Central memory CD4-positive, alpha-beta T cell (primary cell): Measurements from ENCODE around the gene MARCHF9.
A peak's percentile ranks its signal among the peaks of the same experiment; 100 is the strongest.

Experiments
- DNase-seq: peaks from one replicate; pipeline ENCODE4 v3.0.0; 2022

Gene MARCHF9

DNA sequence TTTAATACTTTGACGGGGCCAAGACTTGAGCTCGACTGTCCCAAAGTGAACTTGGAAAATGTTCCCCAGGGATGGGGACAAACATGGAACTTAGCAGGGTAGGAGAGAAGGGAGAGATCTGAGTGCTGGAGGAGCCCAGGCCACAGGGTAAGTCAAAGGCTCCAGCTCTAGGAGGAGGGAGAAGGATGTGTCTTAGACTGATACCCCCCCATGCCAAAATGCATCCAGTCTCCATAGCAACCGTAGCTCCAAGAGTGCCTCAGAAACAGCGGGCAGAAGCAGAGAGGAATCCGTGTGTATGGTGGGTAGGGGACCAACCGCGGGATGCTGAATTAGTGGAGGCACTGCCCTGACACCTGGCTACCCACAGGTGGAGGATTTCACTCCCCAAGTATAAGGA, 15.5 kb upstream of the MARCHF9 start:
- DNase-seq: no peak

DNA sequence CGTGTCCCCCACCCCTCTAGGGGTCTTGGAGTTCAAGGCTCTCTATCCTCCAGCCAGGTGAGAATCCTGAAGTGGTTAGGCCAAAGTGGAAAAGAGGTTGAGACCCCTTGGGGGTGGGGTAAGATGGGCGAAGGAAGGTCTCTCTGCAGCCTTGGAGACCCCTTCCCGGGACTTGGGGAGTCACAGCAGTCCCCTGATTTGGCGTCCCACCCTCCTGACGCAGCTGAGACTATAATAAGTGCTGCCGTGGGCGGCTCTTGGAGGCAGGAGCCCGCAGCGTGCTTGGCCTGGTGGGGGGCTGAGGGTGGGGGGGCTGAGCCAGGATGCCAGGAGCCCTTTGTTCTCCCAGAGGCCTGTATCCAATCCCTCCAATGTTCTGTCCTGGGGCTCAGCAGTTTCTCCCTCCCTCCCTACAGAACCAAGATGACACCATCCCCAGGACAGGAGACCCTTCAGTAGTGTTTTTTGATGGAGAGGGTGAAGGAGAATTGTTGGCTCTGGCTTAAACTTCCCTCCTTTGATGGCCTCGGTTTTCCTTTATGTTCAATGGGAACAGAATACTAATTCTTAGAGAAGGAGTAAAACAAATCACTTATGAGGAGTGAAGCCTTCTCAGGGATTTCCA, 14.9 kb upstream of the MARCHF9 start:
- no peak for DNase-seq

DNA sequence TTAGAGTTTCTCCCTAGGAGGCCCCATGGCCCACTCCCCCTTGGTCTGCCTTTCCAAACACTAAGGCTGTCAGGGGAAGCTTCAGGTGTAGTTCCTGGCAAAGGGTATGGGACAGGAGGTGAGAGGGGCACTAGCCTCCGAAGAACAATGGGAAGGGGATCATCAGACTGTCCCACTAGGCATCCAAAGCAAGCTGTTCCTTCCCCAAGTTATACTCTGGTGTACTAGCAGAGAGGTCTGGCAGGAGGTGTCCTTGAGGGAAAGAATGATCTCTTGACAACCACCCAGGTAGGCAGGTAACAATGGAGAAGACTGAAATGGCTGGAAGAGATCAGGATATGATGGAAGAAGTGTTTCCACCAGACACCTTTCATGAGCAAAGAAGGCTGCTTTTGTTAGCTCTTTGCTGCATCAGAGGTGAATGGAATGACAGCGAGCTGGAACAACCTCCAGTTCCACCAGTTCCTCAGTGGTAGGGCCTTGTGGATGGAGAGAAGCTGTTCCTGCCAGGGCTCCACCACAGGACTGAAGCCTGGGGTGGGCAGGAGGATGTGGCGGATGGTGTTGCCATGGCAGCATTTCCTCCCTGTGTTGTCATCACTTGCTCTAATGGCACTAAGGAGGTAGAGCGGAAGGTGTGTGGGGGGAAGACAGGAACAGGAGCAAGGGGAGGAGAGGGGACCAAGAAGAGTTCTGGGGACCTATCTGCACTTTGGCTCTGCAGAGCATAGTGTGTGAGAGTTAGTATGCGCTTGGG, 14.1 kb upstream of the MARCHF9 start:
- peak; percentile 92 for DNase-seq

DNA sequence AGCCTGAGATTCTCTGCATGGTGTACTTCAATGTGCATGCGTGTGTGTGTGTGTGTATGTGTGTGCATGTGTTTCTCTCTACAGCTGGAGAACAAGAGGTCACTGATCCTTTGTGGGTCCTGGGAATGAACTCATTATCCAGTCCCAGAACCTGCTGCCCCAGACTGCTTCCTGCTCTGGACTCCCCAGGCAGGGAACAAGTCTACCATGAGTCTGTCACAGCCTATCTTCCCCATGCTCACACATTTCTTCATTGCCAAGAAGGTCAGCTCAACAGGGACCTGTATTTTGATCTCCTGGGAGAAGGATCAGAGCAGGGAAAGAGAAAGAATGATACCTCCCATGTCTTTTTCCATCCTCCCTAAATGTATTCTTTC, 13.5 kb upstream of the MARCHF9 start:
- no peak for DNase-seq

DNA sequence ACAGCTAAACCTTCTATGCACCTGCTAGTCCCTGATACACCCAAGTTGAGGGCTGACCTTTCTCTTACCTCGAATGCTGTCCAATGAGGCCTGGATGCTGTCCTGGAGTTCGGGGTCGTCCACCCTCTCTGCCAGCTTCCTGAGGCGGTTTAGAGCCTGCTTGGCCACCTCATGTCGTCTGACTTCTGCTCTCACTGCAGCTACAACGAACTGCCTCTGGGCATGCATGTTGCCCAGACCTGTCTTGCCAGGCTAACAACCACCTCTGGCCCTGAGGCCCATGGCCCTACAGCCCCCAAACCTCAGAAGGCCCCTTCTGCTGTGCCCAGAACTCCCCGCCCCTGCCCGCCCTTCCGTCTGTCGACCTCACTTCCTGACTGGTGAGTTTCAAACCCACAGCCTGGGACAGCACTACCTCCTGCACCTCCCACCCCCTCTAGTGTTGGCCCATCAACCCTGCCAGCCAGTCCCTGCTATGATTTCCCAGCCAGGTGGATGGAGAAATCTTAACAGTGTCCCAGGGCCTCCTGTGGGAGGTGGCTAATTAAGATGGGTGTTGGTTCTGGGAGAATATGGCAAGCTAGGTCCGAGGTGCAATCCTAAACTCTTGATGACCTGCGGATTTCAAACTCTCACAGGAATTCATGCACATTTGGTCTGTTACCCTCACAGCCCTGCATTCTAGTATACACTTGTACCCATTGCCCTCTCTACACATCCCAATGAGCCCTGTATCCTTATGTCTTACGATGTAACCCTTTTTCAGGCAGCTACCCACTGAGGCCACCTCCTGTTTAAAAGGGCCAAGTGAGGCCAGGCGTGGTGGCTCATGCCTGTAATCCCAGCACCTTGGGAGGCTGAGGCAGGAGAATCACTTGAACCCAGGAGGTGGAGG, 12.8 kb upstream of the MARCHF9 start:
- DNase-seq: peak; percentile 82

DNA sequence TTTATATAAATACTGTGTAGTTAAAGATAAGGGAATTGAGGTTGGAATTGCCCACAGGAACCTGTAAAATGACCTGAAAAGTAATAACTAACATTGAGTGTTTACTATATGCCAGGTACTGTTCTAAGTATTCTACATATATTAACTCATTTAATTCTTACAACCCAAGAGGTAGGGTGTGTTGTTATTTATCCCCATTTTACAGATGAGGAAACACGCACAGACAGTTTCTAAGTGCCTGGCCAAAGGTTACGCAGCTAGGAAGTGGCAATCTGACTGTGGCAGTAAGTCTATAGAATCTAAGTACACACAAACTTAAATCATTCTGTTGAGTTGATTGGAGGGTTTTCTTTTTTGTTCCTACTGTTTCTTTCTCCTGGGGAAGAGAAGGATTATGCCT, 11.1 kb upstream of the MARCHF9 start:
- no peak for DNase-seq

DNA sequence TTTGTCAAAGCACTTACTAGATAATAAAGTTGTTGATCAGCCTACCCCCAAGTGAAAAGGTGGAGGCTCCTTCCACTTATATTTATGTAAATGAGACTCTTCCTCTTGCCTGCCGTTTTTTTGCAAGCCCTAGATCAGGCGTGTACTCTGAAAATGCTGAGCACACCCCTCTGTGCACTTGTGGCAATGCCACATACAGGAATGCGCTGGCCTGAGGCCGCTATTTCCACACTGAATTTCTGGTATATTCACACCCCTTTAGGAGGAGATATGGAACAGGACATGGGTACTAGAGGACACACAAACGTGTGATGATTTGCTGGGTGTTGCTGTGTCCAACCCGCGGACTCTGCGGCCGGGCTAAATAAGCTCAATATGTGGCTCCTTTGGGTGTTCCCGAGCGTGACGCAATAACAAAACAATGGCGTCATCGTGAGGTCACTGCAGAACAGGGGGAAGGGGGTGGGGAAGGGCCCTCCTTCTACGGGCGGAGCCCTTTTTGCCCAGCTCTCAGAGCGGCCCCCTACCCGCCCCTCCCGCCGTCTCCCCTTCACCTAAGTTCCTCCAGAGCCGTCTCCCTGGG, 10.6 kb upstream of the MARCHF9 start:
- no peak for DNase-seq

DNA sequence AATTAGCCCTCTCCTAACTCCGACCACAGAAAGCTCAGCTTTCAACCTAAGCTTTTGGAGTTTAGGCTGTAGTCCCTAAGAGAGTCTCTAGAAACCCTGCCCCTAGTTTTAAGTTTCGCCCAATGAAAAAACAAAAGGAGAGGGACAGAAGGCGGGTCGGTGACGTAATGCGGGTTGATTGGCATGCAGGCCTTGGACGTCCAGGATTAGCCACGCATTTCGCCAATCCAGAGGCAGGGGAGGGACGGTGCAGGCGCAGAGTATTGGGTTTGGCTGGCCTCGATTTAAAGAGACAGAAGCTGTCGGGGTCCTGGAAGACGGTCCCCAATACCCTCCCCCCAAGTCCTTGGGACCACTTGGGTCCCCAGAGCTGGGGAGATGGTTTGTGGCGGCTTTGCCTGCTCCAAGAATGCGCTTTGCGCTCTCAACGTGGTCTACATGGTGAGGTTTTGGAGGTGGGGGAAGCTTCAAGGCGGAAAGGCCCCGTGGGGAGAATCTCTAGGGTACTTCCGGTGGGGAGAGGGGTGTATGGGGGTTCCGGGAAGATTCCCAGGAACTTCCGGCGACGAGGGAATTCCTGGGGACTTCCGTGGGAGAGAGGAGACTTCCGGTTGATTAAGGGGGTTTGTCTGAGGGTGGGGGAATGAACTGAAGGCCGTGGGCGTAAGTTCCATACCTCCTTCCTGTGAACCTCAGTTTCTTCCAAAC, 10.0 kb upstream of the MARCHF9 start, which contains the start of gene TSPAN31:
TSPAN31 (plus strand) TSS at position 263 of the 708 bp plus-strand sequence; CDS start at position 379, 116 bp downstream.
- peak; percentile 94 for DNase-seq

DNA sequence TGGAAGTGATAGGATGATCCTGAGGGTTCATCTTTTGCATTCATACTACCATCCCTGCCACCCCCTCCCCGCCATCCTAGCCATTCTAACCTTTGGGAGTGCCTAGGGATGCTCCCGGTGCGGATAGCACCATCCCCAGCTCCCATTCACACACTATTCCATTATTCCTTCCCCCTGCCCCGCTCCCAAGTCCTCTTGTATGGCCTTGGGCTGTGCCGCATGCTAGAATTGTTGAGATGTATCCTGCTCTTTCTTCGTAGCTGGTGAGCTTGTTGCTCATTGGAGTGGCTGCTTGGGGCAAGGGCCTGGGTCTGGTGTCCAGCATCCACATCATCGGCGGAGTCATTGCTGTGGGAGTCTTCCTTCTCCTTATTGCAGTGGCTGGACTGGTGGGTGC, 9.4 kb upstream of the MARCHF9 start:
- no peak for DNase-seq

DNA sequence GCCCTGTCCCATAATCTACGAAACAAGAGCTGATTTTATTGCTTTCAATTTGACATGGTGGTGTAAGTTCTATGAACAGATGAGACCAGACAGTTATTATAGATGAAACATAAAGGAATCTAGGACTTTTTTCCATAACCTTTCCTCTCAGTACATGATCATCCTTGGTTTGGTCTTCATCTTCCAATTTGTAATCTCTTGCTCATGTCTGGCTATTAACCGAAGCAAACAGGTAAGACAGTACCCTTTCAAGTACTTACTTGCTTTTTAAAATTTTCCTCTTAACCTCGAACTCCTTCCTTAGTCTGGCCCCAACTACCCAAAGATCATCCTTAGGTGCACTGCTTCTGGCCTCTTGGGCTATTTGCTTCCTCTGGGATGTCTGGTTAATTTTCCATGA, 8.9 kb upstream of the MARCHF9 start:
- DNase-seq: no peak

DNA sequence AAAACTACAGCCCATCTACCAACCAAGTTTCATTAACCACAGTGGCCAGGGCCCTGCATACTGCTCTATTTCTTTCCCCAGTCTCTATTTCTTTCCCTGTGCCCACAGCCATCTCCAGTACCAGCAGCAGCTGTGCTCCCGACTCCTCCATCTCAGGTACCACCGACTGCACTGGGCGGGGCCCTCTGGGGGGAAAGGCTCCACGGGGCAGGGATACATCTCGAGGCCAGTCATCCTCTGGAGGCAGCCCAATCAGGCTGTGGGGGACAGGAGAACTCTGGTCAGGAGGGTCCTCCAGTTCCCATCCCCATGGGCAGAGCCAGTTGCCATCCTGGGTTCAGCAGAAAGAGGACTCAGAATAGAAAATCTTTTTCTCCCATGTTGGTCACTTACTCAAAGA, 5.8 kb upstream of the MARCHF9 start:
- DNase-seq: no peak

DNA sequence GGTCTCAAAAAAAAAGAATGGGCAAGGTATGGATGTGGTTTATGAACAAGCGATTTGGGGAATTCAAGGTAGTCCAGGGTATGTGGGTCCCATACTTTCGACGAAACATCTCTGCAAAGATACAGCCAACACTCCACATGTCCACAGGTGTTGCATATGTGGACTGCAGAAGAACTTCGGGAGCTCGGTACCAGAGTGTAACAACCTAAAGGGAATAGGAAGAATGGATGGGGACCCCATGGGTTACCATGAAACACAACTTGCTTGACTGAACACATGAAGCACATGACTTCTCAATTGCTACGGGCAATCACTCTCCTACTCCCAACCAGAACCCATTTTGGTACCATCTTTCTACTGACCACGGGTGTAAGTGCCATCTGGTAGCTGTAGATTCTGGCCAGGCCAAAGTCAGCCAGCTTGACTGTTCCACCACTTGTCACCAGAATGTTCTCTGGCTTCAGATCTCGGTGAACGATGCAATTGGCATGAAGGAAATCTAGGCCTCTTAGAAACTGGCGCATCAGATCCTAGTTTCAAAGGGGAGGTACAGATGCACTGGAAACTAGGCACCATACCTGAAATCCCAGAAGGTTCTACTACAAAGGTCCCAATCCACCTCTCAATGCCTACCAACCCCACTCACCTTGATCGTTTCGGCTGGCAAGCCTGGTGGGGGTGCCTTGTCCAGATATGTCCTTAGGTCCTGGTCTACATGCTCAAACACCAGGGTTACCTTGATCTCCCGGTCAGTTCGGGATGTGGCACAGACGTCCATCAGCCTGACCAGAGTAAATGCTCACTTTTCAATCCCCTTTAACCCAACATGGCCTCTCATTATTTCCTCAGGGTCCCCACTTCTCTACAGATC, 4.1 kb upstream of the MARCHF9 start:
- no peak for DNase-seq

DNA sequence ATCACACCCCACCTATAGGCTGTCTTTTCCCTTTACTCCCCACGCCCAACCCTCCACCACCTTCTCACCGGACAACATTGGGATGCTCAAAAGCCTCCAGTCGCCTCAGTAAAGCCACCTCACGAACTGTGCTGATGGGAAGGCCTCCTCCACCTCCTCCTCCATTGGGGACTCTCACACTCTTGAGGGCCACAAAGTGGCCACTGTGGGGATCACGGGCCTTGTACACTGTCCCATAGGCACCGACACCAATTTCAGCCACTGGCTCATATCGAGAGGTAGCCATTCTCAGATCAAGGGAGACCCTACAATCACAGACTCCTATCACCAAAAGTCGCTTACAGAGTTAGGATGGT, 3.5 kb upstream of the MARCHF9 start:
- no peak for DNase-seq

DNA sequence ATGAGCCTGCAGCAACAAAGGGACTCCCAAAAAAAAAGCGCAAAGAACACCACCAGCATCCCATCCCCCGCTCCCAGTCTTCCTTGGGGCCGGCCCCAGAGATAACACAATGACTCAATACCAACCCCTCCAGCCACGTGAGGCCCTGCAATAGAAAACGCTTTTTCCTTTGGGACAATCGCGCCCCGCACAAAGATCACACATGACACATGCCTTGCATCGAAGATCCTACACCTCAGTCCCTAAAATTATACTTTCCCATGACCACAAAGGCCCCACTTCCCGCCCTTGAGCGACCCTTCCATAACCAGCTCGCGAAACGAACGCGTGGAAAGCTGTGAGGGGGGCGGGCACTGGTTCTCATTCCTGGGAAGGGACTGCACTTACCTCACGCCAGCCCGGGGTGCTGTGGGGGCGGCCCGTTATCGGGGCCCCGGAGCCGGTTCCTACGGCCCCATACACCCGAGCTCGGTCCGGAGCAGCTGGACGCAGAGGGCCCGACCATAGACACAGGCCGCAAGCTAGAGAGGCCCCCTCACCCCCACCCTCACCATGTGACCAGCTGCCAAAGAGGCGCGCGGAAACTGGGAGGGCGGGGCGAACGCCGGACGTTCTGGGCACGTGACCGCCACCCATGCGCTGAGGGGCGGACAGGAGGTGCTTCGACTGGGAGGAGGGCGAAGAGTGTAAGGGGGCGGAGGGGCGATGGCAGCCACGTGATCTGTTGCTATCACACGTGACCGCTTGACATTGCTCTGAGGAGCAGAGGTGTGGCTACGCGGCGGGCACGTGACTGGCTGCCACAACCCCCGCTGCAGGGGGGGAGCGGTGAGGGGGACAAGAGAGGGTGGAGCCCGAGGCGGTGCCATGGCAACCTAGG, 2.9 kb upstream of the MARCHF9 start, which contains the start of gene CDK4:
CDK4 (minus strand) TSS at position 523 of the 880 bp plus-strand sequence. CDS start 593 bp downstream, outside the sequence.
- DNase-seq: peak; percentile 99

DNA sequence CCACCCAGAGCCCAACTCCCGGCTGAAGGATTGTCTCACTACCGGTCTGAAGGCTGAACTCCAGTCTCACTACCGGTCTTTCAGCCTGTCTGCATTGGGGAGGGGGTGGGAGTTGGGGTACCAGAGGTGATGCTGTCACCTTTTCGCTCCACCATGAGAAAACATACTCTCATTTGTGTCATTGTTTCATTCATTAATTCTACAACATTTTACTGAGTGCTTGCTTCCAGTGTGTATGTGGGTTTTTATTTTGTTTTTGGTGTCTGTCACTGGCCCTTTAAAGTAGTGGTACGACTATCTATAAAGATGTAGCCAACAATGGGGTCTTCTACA, 2.3 kb upstream of the MARCHF9 start:
- DNase-seq: no peak

DNA sequence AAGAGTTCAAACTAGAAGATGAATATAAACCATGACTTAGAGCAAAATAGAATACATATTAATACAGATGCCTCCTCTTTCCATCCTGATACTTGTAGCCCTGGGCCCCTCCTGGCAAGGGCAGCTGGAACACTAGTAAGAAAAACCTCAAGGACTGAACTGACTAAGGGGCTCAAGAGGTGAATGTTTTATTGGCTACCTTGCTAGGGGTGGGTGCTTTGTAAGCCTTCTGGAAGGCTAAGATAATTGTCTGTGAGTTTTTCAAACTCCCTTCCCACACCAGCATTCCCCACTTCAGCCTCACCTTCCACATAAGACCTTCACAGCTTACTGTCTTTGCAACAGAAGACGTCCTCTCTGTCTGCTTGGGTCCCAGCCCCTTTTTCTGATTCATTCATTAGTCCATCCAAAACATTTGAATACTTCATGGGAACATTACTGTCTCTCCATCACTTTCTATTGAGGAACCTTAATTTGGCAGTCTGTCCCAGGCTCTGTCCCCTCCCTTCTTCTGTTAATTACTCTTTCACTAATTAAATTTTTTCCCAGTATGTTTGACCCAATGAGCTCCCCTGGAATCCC, 1.1 kb upstream of the MARCHF9 start:
- DNase-seq: no peak

DNA sequence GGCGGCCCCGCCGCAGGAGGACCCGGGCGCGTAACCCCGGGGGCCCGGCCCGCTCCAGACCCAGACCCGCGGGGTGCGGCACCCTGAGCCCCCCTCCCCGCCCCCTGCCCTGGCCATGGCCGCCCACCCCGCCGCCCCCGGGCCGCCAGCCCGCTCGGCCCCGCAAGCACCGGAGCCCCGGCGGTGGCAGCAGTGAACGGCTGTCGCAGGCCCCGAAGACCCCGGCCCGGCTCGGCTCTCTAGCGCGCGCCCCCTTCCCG, 221 bp downstream of the MARCHF9 start:
- no peak for DNase-seq

DNA sequence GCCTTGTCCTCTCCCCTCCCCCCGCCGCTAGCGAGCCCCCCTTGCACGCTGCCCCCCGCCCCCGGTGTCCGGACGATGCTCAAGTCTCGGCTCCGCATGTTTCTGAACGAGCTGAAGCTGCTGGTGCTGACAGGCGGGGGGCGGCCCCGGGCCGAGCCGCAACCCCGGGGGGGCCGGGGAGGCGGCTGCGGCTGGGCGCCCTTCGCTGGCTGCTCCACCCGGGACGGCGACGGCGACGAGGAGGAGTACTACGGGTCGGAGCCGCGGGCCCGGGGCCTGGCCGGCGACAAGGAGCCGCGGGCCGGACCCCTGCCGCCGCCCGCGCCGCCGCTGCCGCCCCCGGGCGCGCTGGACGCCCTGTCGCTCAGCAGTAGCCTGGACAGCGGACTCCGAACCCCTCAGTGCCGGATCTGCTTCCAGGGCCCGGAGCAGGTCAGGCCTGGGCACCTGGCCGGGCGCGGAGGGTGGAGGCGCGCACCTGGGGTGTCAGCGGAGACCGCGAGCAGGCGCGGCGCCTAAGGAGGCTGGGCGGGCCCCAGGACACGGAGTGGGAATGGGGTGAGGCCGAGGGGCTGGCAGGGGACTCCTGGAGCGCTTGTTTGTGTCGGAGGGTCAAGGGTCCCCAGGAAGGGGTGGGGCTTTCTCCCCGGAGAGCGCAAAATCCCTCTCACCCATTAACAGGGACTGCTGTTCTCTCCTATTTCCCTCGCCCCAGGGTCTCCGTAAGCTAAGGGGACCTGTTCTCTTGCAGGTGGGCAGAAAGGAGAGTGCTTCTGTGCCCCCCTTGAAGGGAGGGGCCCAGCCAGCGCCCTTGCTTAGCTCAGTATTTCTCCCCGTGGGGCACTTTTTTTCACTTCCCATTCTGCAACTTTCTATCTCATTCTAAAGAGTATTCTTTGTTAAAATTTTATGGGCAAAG, 810 bp downstream of the MARCHF9 start:
- peak; percentile 51 for DNase-seq
